Activated CD4-positive, alpha-beta T cell treated with anti-CD3 and anti-CD28 coated beads, Interleukin-2, amount 10 ng/mL, durations not matched to agents 7 days and 5 days (primary cell): ENCODE measurements around the gene CDC73. TPM values are rescaled to one million over a fixed set of nuclear protein-coding genes. Genes with fewer than 3 reads are reported as not detected.
"Not testable (repeated sequence)": the region's sequence is repeated elsewhere in the genome, so short reads cannot be mapped to it uniquely, and the experiment has no call there.

Experiments used
- CTCF ChIA-PET: fragments of 350-600 bp; sonication (Branson Sonifier 250); formaldehyde crosslinking; loops from one replicate; lab custom pipeline; 2021; ENCODE audit warnings: antibody characterized with exemption; lab: Charles Lee
- POLR2A ChIA-PET: fragments of 350-600 bp; sonication (Branson Sonifier 250); formaldehyde crosslinking; loops from one replicate; lab custom pipeline; 2021; ENCODE audit warnings: antibody characterized with exemption; lab: Charles Lee
- DNase-seq: peaks from one replicate; pipeline ENCODE4 v3.0.0-alpha.2; 2020
- H3K27ac Mint-ChIP-seq: one replicate; pipeline ENCODE4 v1.8.0; 2021; ENCODE audit warnings: mild to moderate bottlenecking, moderate library complexity, mixed read lengths
- H3K27me3 Mint-ChIP-seq: one replicate; pipeline ENCODE4 v1.8.0; 2021; ENCODE audit warnings: mixed read lengths
- H3K36me3 Mint-ChIP-seq: one replicate; pipeline ENCODE4 v1.8.0; 2021; ENCODE audit warnings: low read depth, mixed read lengths
- H3K4me1 Mint-ChIP-seq: one replicate; pipeline ENCODE4 v1.8.0; 2021; ENCODE audit warnings: mixed read lengths
- H3K4me3 Mint-ChIP-seq: one replicate; pipeline ENCODE4 v1.8.0; 2021; ENCODE audit warnings: mild to moderate bottlenecking, moderate library complexity, mixed read lengths
- H3K9me3 Mint-ChIP-seq: one replicate; pipeline ENCODE4 v1.8.0; 2021; ENCODE audit warnings: mixed read lengths
- microRNA-seq: library from miRNA; unstranded; fragments of <30 nt; microRNA quantifications from one replicate; pipeline ENCODE4 v1.2.0, GENCODE V29; 2021; ENCODE audit warnings: borderline microRNAs expressed, borderline replicate concordance
- total RNA-seq, 2 experiments: library from RNA; stranded (reverse); gene quantifications; one replicate each; pipeline ENCODE4 v1.2.3, GENCODE V29; 2021

The CDC73 gene
- total RNA-seq, 2 experiments from 2014 or later = 53.9 to 66.2 TPM

- H3K4me3 Mint-ChIP-seq, H3K27ac Mint-ChIP-seq, POLR2A ChIA-PET, DNase-seq, CTCF ChIA-PET, H3K27me3 Mint-ChIP-seq, H3K36me3 Mint-ChIP-seq: not testable (repeated sequence)
- H3K9me3 Mint-ChIP-seq = peaks cover 15% of the 10 kb centered on the region
- H3K4me1 Mint-ChIP-seq = peaks cover 12% of the 10 kb centered on the region
Observed at GRCh38 chr1:193288548-193289080, 166.8 kb downstream of the CDC73 start.

GRCh38 chr1:193293726-193294125 lies 171.9 kb downstream of the CDC73 start:
- ChIA-PET CTCF (interaction anchor here (0.6 to 1.0 kb wide), 2 partner anchors 14 to 50 kb away, joined by 3 read pairs; no protein-coding TSS in a partner anchor), POLR2A (no interaction called here)
- Mint-ChIP-seq H3K27me3 (peaks cover 4% of the 10 kb centered on the region), H3K27ac (no peak overlapping the region), H3K9me3 (peaks cover 8% of the 10 kb centered on the region), H3K4me1 (peaks cover 3% of the 10 kb centered on the region), H3K36me3 (peaks cover 5% of the 10 kb centered on the region), H3K4me3 (no peak overlapping the region)
- no peak for DNase-seq

DNA sequence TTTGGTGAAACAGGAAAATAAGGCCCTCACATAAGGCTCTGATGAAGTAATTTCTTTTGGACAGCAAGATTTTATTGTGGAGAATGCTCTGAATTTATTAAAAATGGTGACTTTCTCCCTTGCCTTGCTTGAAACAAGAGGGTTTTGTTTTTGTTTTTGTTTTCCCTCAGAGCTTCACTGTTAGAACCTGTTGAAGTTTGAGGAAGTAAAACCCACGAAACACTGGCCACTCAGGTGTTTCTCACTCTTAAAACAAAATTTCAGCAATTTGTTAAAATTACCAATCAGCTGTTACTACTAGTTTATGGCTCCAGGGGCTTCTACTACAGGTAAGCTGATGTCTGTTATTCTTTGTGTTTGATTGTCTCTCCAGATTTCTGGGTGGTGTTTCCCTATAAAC lies 177.2 kb downstream of the CDC73 start:
- POLR2A ChIA-PET = no interaction called here
- Mint-ChIP-seq H3K9me3 (peaks cover 6% of the 10 kb centered on the region), H3K4me1 (peaks cover 3% of the 10 kb centered on the region), H3K4me3 (no peak overlapping the region), H3K27me3 (no peaks in the 10 kb centered on the region), H3K27ac (no peak overlapping the region), H3K36me3 (peaks cover 5% of the 10 kb centered on the region)
- CTCF ChIA-PET = interaction anchor here (0.7 kb wide), 1 partner anchor 11 kb away, joined by 4 read pairs; no protein-coding TSS in a partner anchor
- no peak for DNase-seq

GRCh38 chr1:193301746-193302145 lies 179.9 kb downstream of the CDC73 start:
- CTCF ChIA-PET = no interaction called here
- Mint-ChIP-seq H3K9me3 (no peaks in the 10 kb centered on the region), H3K27me3 (no peaks in the 10 kb centered on the region), H3K4me1 (no peaks in the 10 kb centered on the region), H3K27ac (no peak overlapping the region), H3K36me3 (no peaks in the 10 kb centered on the region), H3K4me3 (no peak overlapping the region)
- POLR2A ChIA-PET = no interaction called here
- DNase-seq = no peak

DNA sequence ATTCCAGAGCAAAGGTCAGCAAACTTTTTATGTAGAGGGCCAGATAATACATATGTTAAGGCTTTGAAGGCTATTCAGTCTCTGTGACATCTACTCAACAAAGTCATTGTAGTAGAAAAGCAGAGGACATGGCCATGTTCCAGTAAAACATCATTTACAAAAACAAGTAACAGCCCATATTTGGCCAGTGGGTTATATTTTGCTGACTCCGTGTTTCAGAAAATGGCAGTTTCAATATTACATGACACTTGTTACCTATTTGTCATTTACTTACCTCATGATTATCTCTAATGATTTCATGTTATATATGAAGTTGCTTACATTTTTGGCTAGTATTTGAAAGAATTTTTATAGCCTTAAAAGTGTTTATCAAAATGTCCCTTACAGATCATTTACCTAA lies 182.0 kb downstream of the CDC73 start:
- DNase-seq = no peak
- no peaks in the 10 kb centered on the region for H3K9me3 Mint-ChIP-seq
- H3K4me3 Mint-ChIP-seq = no peak overlapping the region
- no peaks in the 10 kb centered on the region for H3K4me1 Mint-ChIP-seq
- no peaks in the 10 kb centered on the region for H3K27me3 Mint-ChIP-seq
- CTCF ChIA-PET = no interaction called here
- no peaks in the 10 kb centered on the region for H3K36me3 Mint-ChIP-seq
- POLR2A ChIA-PET = no interaction called here
- no peak overlapping the region for H3K27ac Mint-ChIP-seq

Small RNA genes within 50 kb of the gene (microRNA-seq; reads per million reads assigned to microRNA genes)
- 0.63 reads per million for gene MIR1278

Other genes with a start within 250 kb of the CDC73 start
- 10 to 100 TPM; 47.7 to 58.9 TPM for gene UCHL5, start 62.7 kb upstream of the CDC73 start, total RNA-seq
- gene RO60, start 62.4 kb upstream of the CDC73 start, total RNA-seq = 10 to 100 TPM; 51.5 to 60.2 TPM
- 10 to 100 TPM; 18.7 to 19.5 TPM for gene GLRX2, start 16.6 kb upstream of the CDC73 start, total RNA-seq
- gene B3GALT2, start 64.6 kb downstream of the CDC73 start, total RNA-seq = 1 to 10 TPM; 1.3 TPM